OCI-LY3 (cell line): ENCODE measurements around the gene ZFAND3.

Source experiments
- H2AFZ ChIP-seq: fragments of 200-600, 300-600 bp; shearing (Covaris generic); 2 replicates; pipeline ENCODE4 v1.6.0; 2014; ENCODE audit warnings: antibody characterized with exemption, low read depth, low read length
- H3K27ac ChIP-seq: fragments of 200-600, 300-600 bp; sonication (generic); 2 replicates; pipeline ENCODE4 v1.5.1; 2014; ENCODE audit warnings: mild to moderate bottlenecking, low read length, moderate library complexity, mixed read lengths
- H3K27me3 ChIP-seq: fragments of 200-600, 300-600 bp; sonication (generic); 2 replicates; pipeline ENCODE4 v1.6.1; 2014; ENCODE audit warnings: low read depth, low read length, mixed read lengths
- H3K36me3 ChIP-seq: fragments of 200-600, 300-600 bp; sonication (generic); replicated peaks from 2 replicates; pipeline ENCODE3; 2014; ENCODE audit warnings: low read depth, low read length, mixed read lengths
- H3K4me1 ChIP-seq: fragments of 300-600, 200-600 bp; sonication (generic); 2 replicates; pipeline ENCODE4 v1.6.1; 2014; ENCODE audit warnings: low read length, mixed read lengths
- H3K4me2 ChIP-seq: fragments of 200-600, 300-600 bp; sonication (generic); 2 replicates; pipeline ENCODE4 v1.6.1; 2014; ENCODE audit warnings: low read length, mixed read lengths
- H3K4me3 ChIP-seq: fragments of 300-600, 200-600 bp; sonication (generic); 2 replicates; pipeline ENCODE4 v1.5.1; 2014; ENCODE audit warnings: antibody characterized with exemption, mild to moderate bottlenecking, low read length, moderate library complexity
- H3K79me2 ChIP-seq: fragments of 300-600, 200-600 bp; shearing (Covaris generic); 2 replicates; pipeline ENCODE4 v1.6.1; 2014; ENCODE audit warnings: mild to moderate bottlenecking, low read length, mixed read lengths
- H3K9ac ChIP-seq: fragments of 300-600, 200-600 bp; shearing (Covaris generic); 2 replicates; pipeline ENCODE4 v1.6.0; 2014; ENCODE audit warnings: mild to moderate bottlenecking, low read length, moderate library complexity
- H3K9me3 ChIP-seq: fragments of 200-600, 300-600 bp; shearing (Covaris generic); 2 replicates; pipeline ENCODE4 v1.6.1; 2014; ENCODE audit warnings: low read length, mixed read lengths; ENCODE audit not compliant: insufficient read depth
- H4K20me1 ChIP-seq: fragments of 200-600, 300-600 bp; sonication (generic); 2 replicates; pipeline ENCODE4 v1.6.1; 2016; ENCODE audit warnings: low read length, mixed read lengths; ENCODE audit not compliant: insufficient read depth
- CTCF ChIP-seq: fragments of 200-600, 300-600 bp; sonication (generic); IDR thresholded peaks from 2 replicates; pipeline ENCODE4 v1.5.1; 2014; ENCODE audit warnings: antibody characterized with exemption, low read length, low read depth
- EZH2phosphoT487 ChIP-seq: fragments of 200-600 bp; shearing (Covaris generic); IDR thresholded peaks from 2 replicates; pipeline ENCODE4 v1.6.1; 2018; ENCODE audit warnings: antibody characterized with exemption, mixed run types, low read depth

Gene ZFAND3

GRCh38 chr6:37800703-37801604 is 18.6 kb upstream of the ZFAND3 start:
- Histone ChIP-seq H2AFZ (no peak overlapping the region), H3K79me2 (no peaks in the 10 kb centered on the region), H4K20me1 (no peaks in the 10 kb centered on the region), H3K4me1 (no peaks in the 10 kb centered on the region), H3K27me3 (peaks cover 10% of the 10 kb centered on the region; the same call in 1 of the 2 replicates), H3K9me3 (no peaks in the 10 kb centered on the region), H3K4me3 (no peak overlapping the region), H3K27ac (no peak overlapping the region), H3K4me2 (no peak overlapping the region), H3K9ac (no peak overlapping the region), H3K36me3 (no peaks in the 10 kb centered on the region)
- TF ChIP-seq EZH2phosphoT487 (no peak), CTCF (no peak)

GRCh38 chr6:37801605-37801940 is 18.0 kb upstream of the ZFAND3 start:
- H3K9me3 ChIP-seq: no peaks in the 10 kb centered on the region
- peaks cover 10% of the 10 kb centered on the region; the same call in 1 of the 2 replicates for H3K27me3 ChIP-seq
- TF ChIP-seq CTCF (no peak), EZH2phosphoT487 (no peak)
- no peak overlapping the region for H3K4me3 ChIP-seq
- H3K9ac ChIP-seq: no peak overlapping the region
- H2AFZ ChIP-seq: no peak overlapping the region
- H3K4me2 ChIP-seq: no peak overlapping the region
- no peaks in the 10 kb centered on the region for H3K36me3 ChIP-seq
- H3K27ac ChIP-seq: no peak overlapping the region
- H4K20me1 ChIP-seq: no peaks in the 10 kb centered on the region
- H3K4me1 ChIP-seq: no peaks in the 10 kb centered on the region
- H3K79me2 ChIP-seq: no peaks in the 10 kb centered on the region

GRCh38 chr6:37802810-37803209 is 16.7 kb upstream of the ZFAND3 start:
- no peaks in the 10 kb centered on the region for H3K4me1 ChIP-seq
- no peak overlapping the region for H3K27ac ChIP-seq
- TF ChIP-seq CTCF (no peak), EZH2phosphoT487 (no peak)
- no peaks in the 10 kb centered on the region for H3K79me2 ChIP-seq
- no peaks in the 10 kb centered on the region for H4K20me1 ChIP-seq
- H3K9me3 ChIP-seq: no peaks in the 10 kb centered on the region
- H3K4me2 ChIP-seq: no peak overlapping the region
- no peak overlapping the region for H3K9ac ChIP-seq
- H3K4me3 ChIP-seq: no peak overlapping the region
- H3K36me3 ChIP-seq: no peaks in the 10 kb centered on the region
- no peak overlapping the region for H2AFZ ChIP-seq
- peaks cover 15% of the 10 kb centered on the region for H3K27me3 ChIP-seq

- no peaks in the 10 kb centered on the region for H3K4me1 ChIP-seq
- no peak for TF ChIP-seq CTCF
- TF ChIP-seq EZH2phosphoT487: no peak
- no peak overlapping the region for H3K9ac ChIP-seq
- H2AFZ ChIP-seq: no peak overlapping the region
- no peaks in the 10 kb centered on the region for H4K20me1 ChIP-seq
- H3K4me2 ChIP-seq: no peak overlapping the region
- H3K9me3 ChIP-seq: no peaks in the 10 kb centered on the region
- no peak overlapping the region for H3K27ac ChIP-seq
- H3K27me3 ChIP-seq: peaks cover 26% of the 10 kb centered on the region
- H3K36me3 ChIP-seq: no peaks in the 10 kb centered on the region
- H3K79me2 ChIP-seq: no peaks in the 10 kb centered on the region
- H3K4me3 ChIP-seq: no peak overlapping the region
Observed at GRCh38 chr6:37804586-37804985, 14.9 kb upstream of the ZFAND3 start.
